Epithelial cell of proximal tubule (primary cell): Measurements from ENCODE around the gene DGKI. TPM values are rescaled to one million over a fixed set of nuclear protein-coding genes. Genes with fewer than 3 reads are reported as not detected.

ENCODE experiments used
- DNase-seq: peaks from one replicate; pipeline ENCODE4 v3.0.0-alpha.2; 2011; ENCODE audit warnings: low read depth
- H3K4me3 ChIP-seq: 2 replicates; pipeline ENCODE4 v1.5.1; 2011; ENCODE audit warnings: low read depth, mild to moderate bottlenecking, low read length
- total RNA-seq: library from RNA; depleted of rRNA; stranded (reverse); fragments of >200 nt; gene quantifications from 2 replicates; pipeline ENCODE4 v1.2.3, GENCODE V29; 2015
- TF ChIP-seq, protein P1 (sequence below): conservative IDR thresholded peaks from 2 replicates; pipeline ENCODE4 v1.5.1; 2012; ENCODE audit warnings: low read depth, mild to moderate bottlenecking, low read length

Gene DGKI
- total RNA-seq, 1 donor from 2014 or later: 0.69 TPM

GRCh38 chr7:137492889-137493288 is 353.9 kb downstream of the DGKI start:
- no peak for DNase-seq
- TF ChIP-seq, protein P1, sequence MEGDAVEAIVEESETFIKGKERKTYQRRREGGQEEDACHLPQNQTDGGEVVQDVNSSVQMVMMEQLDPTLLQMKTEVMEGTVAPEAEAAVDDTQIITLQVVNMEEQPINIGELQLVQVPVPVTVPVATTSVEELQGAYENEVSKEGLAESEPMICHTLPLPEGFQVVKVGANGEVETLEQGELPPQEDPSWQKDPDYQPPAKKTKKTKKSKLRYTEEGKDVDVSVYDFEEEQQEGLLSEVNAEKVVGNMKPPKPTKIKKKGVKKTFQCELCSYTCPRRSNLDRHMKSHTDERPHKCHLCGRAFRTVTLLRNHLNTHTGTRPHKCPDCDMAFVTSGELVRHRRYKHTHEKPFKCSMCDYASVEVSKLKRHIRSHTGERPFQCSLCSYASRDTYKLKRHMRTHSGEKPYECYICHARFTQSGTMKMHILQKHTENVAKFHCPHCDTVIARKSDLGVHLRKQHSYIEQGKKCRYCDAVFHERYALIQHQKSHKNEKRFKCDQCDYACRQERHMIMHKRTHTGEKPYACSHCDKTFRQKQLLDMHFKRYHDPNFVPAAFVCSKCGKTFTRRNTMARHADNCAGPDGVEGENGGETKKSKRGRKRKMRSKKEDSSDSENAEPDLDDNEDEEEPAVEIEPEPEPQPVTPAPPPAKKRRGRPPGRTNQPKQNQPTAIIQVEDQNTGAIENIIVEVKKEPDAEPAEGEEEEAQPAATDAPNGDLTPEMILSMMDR: no peak
- H3K4me3 ChIP-seq: no peak overlapping the region

DNA sequence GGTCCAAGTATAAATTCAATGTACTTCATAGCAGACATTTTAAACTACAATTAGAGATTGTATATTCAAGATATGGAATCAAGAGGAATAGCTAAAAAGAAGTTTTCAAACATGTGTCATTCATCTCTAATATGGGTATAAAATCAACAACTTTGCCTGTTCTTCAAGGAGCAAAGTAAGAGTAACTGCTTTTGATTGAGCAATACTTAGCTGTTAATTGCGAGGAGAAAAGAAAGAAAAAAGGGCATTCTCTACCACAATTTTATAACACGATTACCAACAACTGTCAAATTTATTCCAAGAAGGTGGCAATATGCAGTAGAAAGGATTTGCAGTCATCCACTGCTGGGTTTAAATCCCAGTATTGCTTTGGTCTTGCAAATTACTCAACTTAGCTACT is 356.9 kb downstream of the DGKI start:
- no peak overlapping the region for H3K4me3 ChIP-seq
- DNase-seq: no peak
- TF ChIP-seq, protein P1: no peak

GRCh38 chr7:137488038-137488437 is 358.7 kb downstream of the DGKI start:
- TF ChIP-seq, protein P1: peak; percentile 14
- H3K4me3 ChIP-seq: no peak overlapping the region
- DNase-seq: no peak

DNA sequence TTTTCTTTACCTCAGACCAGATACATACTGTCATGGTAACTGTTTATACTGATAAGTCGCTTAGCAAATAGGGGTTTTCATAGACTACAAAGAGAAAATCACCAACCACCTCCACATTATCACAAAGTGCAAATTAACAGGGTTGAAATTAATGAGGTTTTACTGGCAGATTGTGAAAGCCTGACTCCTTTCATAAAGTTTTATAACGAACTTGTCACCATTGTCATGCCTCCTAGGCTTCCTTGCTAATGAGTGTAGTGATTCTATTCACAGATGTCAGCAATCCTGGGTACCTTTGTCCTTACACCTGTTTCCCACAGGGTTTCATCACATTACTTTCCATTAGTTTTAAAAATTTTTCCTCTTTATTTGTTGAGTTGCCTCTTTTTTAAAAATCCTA is 361.0 kb downstream of the DGKI start:
- no peak for DNase-seq
- no peak overlapping the region for H3K4me3 ChIP-seq
- TF ChIP-seq, protein P1: no peak

DNA sequence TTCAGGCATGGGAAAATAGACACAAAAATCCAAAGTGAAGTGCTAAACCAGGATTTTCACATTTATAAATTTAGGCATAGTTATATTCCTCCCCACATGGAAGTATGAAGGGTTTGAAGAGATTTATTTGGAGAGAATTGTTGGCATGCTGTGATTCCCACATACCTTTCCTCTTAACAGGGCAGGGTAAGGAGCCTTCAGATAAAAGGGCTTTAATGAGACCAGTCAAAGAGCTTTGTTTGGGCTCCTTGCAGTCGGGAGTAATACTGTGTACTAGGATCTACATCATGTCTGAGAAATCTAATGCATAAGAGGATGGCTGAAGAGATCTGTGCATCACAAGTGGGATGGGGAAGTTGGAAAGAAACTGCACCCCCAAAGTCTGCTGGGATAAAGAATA is 362.4 kb downstream of the DGKI start:
- DNase-seq: no peak
- TF ChIP-seq, protein P1: no peak
- no peak overlapping the region for H3K4me3 ChIP-seq

DNA sequence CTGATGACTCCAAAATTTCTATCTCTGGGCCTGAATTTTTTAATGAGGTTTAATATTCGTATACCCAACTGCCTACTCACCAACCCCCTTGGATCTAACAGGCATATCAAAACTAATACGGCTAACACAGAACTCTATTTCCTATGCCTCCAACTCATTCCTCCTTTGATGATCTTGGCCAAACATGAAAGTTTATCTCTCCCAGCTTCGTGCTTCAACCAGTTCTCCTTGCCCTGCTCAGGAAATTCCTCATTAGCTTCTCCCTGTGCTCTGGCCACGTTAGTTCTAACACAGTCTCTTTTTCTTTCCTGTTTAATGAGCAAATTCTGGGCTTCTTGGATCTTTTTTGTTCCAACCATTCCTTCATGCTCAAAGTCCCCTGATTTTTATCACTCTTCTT is 364.3 kb downstream of the DGKI start:
- no peak for DNase-seq
- TF ChIP-seq, protein P1: no peak
- no peak overlapping the region for H3K4me3 ChIP-seq

- TF ChIP-seq, protein P1: no peak
- no peak for DNase-seq
- no peak overlapping the region for H3K4me3 ChIP-seq
Observed at GRCh38 chr7:137480824-137481365, 365.9 kb downstream of the DGKI start.
